HUES48 (cell line): ENCODE data around the gene ARMC2.
A peak's percentile ranks its signal among the peaks of the same experiment; 100 is the strongest.

ENCODE experiments used
- H3K27ac ChIP-seq: one replicate; pipeline ENCODE4 v1.7.0; 2013; ENCODE audit warnings: low read depth, low read length, inconsistent platforms
- H3K27me3 ChIP-seq: 2 replicates; pipeline ENCODE4 v1.6.1; 2013; ENCODE audit warnings: mild to moderate bottlenecking, low read length; ENCODE audit not compliant: control insufficient read depth, insufficient read depth
- H3K36me3 ChIP-seq: 2 replicates; pipeline ENCODE4 v1.6.1; 2013; ENCODE audit warnings: low read length; ENCODE audit not compliant: control insufficient read depth, insufficient read depth
- H3K4me1 ChIP-seq: 2 replicates; pipeline ENCODE4 v1.6.1; 2013; ENCODE audit warnings: mild to moderate bottlenecking, low read length; ENCODE audit not compliant: control insufficient read depth, insufficient read depth
- H3K4me3 ChIP-seq: 2 replicates; pipeline ENCODE4 v1.5.1; 2013; ENCODE audit warnings: mild to moderate bottlenecking, low read depth, low read length
- H3K9ac ChIP-seq: 2 replicates; pipeline ENCODE4 v1.6.1; 2013; ENCODE audit warnings: mild to moderate bottlenecking, low read depth, low read length, moderate library complexity
- H3K9me3 ChIP-seq: 2 replicates; pipeline ENCODE4 v1.6.1; 2013; ENCODE audit warnings: low read length; ENCODE audit not compliant: control insufficient read depth, insufficient read depth

The ARMC2 gene

DNA sequence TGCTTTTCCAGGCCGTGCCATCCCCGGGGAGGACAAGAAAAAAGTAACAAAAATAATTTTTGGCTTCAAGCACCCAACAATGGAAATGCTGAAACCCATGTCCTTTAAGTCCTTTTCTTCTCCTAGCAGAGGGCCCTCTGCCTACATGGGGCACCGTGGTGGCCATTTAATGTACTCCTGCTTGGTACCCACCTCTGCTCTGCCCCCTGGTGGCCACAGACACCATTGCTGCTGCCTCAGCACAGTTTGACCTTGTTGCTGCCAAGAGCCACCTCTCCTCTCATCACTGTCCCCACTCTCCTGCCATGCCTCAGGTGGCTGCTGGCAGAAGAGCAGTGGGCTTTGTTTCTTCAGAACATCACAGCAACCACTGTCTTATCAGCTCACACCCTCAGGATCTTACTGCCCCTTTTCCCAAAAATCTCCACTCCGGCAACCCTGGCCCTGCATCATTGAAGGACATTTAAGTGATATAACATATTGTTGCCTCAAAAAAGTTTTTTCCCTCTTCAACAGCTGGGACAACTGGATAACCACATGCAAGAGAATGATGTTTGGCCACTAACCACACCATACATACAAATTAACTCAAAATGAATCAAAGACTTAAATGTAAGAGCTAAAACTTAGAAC is 12.9 kb upstream of the ARMC2 start:
- H3K27ac ChIP-seq: no peak overlapping the region
- H3K4me3 ChIP-seq: no peak overlapping the region
- H3K9me3 ChIP-seq: no peaks in the 10 kb centered on the region
- H3K36me3 ChIP-seq: no peaks in the 10 kb centered on the region
- no peaks in the 10 kb centered on the region for H3K27me3 ChIP-seq
- H3K9ac ChIP-seq: no peak overlapping the region
- peaks cover 8% of the 10 kb centered on the region; the same call in 1 of the 2 replicates for H3K4me1 ChIP-seq

DNA sequence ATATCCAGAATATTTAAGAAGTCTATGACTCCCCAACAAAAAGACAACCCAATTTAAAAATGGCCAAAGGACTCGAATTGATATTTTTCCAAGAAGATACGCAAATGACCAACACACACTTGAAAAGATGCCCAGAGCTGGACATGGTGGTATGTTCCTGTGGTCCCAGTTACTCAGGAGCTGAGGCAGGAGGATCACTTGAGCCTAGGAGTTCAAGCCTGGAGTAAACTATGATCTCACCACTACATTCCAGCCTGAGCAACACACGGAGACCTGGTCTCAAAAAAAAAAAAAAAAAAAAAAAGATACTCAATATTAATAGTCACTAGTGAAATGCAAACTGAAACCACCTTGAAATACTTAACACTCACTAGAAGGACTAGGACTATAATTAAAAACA is 12.2 kb upstream of the ARMC2 start:
- no peak overlapping the region for H3K9ac ChIP-seq
- no peaks in the 10 kb centered on the region for H3K27me3 ChIP-seq
- peaks cover 8% of the 10 kb centered on the region; the same call in 1 of the 2 replicates for H3K4me1 ChIP-seq
- H3K4me3 ChIP-seq: no peak overlapping the region
- no peaks in the 10 kb centered on the region for H3K36me3 ChIP-seq
- H3K27ac ChIP-seq: no peak overlapping the region
- no peaks in the 10 kb centered on the region for H3K9me3 ChIP-seq

- no peaks in the 10 kb centered on the region for H3K36me3 ChIP-seq
- no peaks in the 10 kb centered on the region for H3K27me3 ChIP-seq
- H3K9me3 ChIP-seq: no peaks in the 10 kb centered on the region
- H3K4me3 ChIP-seq: peak overlapping the region; percentile 45; the same call in 1 of the 2 replicates
- H3K4me1 ChIP-seq: peaks cover 8% of the 10 kb centered on the region; the same call in 1 of the 2 replicates
- no peak overlapping the region for H3K27ac ChIP-seq
- no peak overlapping the region for H3K9ac ChIP-seq
Measured at GRCh38 chr6:108837236-108837971, 10.8 kb upstream of the ARMC2 start.

DNA sequence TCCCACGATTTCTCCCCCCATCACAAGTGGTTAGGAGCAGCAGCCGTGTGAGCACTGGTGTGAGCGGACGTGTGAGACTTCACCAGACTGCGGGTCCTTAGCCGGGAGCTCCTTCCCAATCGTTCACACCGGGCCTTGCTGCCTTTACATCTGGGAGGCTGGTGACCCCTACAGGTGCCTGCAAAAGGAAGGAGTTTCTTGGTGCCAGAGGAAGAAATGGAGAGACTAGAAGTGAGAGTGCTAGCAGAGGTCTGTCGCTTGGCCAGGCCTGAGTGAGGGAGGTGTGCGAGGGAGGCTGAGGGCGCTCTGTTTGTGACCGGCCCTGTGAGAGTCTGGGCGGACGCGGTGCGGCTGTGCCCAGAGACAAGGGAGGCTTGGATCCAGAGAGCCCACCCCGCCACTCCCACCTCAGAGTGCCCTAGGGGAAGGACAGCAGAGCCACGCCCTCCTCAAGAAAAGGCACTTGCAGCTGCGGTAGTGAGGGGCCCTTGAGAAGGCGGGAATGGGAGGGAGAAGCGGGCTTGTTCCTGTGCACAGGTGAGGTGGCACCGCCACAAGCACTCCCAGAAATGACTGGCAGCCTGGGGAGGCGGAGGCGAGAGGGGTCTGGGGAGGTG is 10.0 kb upstream of the ARMC2 start:
- no peak overlapping the region for H3K27ac ChIP-seq
- H3K9me3 ChIP-seq: no peaks in the 10 kb centered on the region
- no peaks in the 10 kb centered on the region for H3K36me3 ChIP-seq
- peak overlapping the region; percentile 45 for H3K4me3 ChIP-seq
- H3K9ac ChIP-seq: no peak overlapping the region
- no peaks in the 10 kb centered on the region for H3K27me3 ChIP-seq
- H3K4me1 ChIP-seq: peaks cover 8% of the 10 kb centered on the region; the same call in 1 of the 2 replicates

GRCh38 chr6:108839083-108839642 is 9.1 kb upstream of the ARMC2 start:
- Histone ChIP-seq H3K4me1 (peaks cover 8% of the 10 kb centered on the region; the same call in 1 of the 2 replicates), H3K9me3 (no peaks in the 10 kb centered on the region)

DNA sequence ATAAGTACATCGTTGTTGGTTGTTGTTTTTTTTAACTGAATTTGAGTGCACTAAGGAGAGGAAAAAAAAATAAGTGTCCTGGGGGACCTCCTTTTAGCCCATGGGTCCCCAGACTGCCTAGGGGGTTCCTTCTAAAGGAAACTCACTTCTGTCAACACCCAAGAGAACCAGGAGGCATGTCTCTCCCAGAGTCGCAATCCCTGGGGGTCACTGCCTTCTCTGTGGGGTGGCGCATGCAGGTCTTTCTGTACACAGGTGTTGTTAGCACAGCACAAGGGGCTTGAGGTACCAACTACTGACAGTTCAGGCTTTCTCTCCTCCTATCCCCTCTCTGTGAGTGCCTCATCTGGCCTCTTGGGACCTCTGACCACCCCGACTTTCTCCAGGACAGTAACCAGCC is 7.3 kb upstream of the ARMC2 start:
- Histone ChIP-seq H3K4me1 (peaks cover 8% of the 10 kb centered on the region; the same call in 1 of the 2 replicates), H3K4me3 (no peak overlapping the region), H3K9ac (no peak overlapping the region), H3K27ac (no peak overlapping the region), H3K27me3 (no peaks in the 10 kb centered on the region), H3K9me3 (no peaks in the 10 kb centered on the region), H3K36me3 (no peaks in the 10 kb centered on the region)

More at GRCh38 chr6:108839083-108839642, 9.1 kb upstream of the ARMC2 start:
- no peak overlapping the region for H3K9ac ChIP-seq
- no peak overlapping the region for H3K27ac ChIP-seq
- H3K36me3 ChIP-seq: no peaks in the 10 kb centered on the region
- H3K27me3 ChIP-seq: no peaks in the 10 kb centered on the region
- peak overlapping the region; percentile 45 for H3K4me3 ChIP-seq

DNA sequence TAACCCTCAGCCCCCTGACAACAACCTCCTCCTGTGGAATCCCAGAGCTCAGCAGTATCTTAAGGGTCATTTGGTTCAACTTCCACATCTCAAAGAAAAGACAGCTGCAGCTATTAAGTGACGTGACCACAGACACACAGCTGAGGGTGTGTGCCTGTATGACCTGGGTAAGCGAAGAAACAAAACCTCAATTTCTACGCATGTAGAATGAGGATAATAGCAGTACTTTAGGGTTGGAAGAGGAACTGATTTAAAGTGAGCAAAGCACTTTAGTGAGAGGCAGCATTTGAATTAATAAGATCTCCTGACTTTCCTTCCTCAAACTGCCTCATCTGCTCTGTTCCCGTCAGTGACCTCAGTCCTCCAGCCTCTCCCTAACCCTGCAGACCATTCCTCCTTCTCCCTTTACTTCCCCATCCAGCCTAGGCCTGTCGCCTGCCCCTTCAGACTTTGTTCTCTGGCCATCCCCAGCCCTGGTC is 6.8 kb upstream of the ARMC2 start:
- Histone ChIP-seq H3K9ac (no peak overlapping the region), H3K27me3 (no peaks in the 10 kb centered on the region), H3K4me1 (peaks cover 8% of the 10 kb centered on the region; the same call in 1 of the 2 replicates), H3K9me3 (no peaks in the 10 kb centered on the region), H3K27ac (no peak overlapping the region), H3K4me3 (no peak overlapping the region), H3K36me3 (no peaks in the 10 kb centered on the region)

GRCh38 chr6:108844135-108844534 is 4.1 kb upstream of the ARMC2 start:
- Histone ChIP-seq H3K9ac (no peak overlapping the region), H3K9me3 (no peaks in the 10 kb centered on the region), H3K27me3 (no peaks in the 10 kb centered on the region), H3K4me3 (no peak overlapping the region), H3K27ac (no peak overlapping the region), H3K4me1 (peaks cover 10% of the 10 kb centered on the region), H3K36me3 (no peaks in the 10 kb centered on the region)

DNA sequence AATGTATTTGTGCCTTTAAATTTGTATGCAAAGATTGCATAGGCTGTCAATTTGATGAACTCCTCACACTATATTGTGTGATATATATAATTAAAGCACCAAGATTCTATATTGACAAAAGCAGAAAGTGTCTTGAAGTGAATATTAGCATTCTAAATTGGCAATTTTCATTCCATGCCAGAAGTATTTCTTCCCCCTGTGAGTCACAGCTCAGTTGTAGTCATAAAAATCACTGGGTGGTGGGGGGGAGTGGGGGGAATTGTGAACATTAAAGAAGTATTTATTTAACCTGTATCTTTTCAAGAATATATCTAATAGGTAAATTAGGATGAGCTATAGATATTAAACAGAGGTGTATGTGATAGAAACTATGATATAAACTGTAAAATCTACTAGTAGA is 3.1 kb upstream of the ARMC2 start:
- Histone ChIP-seq H3K9me3 (no peaks in the 10 kb centered on the region), H3K9ac (no peak overlapping the region), H3K27ac (no peak overlapping the region), H3K4me3 (no peak overlapping the region), H3K4me1 (peaks cover 7% of the 10 kb centered on the region), H3K36me3 (no peaks in the 10 kb centered on the region), H3K27me3 (no peaks in the 10 kb centered on the region)

DNA sequence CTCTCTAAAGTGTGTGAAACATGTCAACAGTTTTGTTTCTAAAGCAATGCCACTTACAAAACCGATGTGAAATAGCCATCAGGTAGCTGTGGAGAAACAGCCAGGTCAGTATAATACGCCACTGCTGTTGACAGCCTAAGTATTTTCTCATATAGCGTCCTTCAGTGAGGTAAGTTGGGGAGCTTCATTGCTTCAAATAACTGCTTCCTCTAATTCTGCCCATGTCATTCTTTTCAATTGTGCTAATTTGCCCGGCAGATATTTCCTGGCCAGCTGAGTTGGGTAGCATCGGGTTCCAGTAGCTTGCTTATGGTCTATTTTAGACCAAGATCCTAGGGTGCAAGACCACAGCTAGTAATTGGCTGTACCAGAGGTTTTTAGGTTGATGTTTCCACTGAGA is 2.1 kb upstream of the ARMC2 start:
- no peaks in the 10 kb centered on the region for H3K9me3 ChIP-seq
- no peak overlapping the region for H3K9ac ChIP-seq

More for the DNA sequence above, 2.1 kb upstream of the ARMC2 start:
- H3K4me1 ChIP-seq: peaks cover 7% of the 10 kb centered on the region
- no peaks in the 10 kb centered on the region for H3K36me3 ChIP-seq
- H3K27me3 ChIP-seq: no peaks in the 10 kb centered on the region
- H3K27ac ChIP-seq: no peak overlapping the region
- no peak overlapping the region for H3K4me3 ChIP-seq
